Lower leg skin (tissue), 4 donors: ENCODE data around the gene SPC24. TPM values are rescaled to one million over a fixed set of nuclear protein-coding genes. Genes with fewer than 3 reads are reported as not detected.
"Not testable (repeated sequence)": the region's sequence is repeated elsewhere in the genome, so short reads cannot be mapped to it uniquely, and the experiment has no call there.

Source experiments
- DNase-seq, 2 donors: peaks; one replicate each; pipeline ENCODE4 v3.0.0-alpha.2; 2019; ENCODE audit warnings: low spot score in 2 of 2
- H3K4me3 ChIP-seq: fragments of 200-600 bp; sonication (generic); 2 replicates; pipeline ENCODE4 v1.5.1; 2017; ENCODE audit warnings: mild to moderate bottlenecking, low read depth; ENCODE audit not compliant: poor library complexity, severe bottlenecking
- POLR2A ChIP-seq, 2 donors: fragments of 450-650 bp; IDR thresholded peaks; one replicate each; pipeline ENCODE4 v1.6.1; 2016 to 2017; ENCODE audit warnings: antibody characterized with exemption in 2 of 2, mild to moderate bottlenecking in 1 of 2, moderate library complexity in 1 of 2
- WGBS, 2 donors: methylation state at CpG; one replicate each; pipeline ENCODE4 v1.1.5; 2018; 5-methylcytosine and 5-hydroxymethylcytosine counted together
- intact Hi-C: fragments of 100-400 bp; cut with DNase I; formaldehyde crosslinking; loops from one replicate; pipeline ENCODE4 v1.15.0; 2023; ENCODE audit warnings: low total_unique reads
- total RNA-seq, 4 donors: library from RNA; depleted of rRNA; stranded (reverse); fragments of >200 nt; gene quantifications; one replicate each; pipeline ENCODE4 v1.1.0, GENCODE V29; 2016
- TF ChIP-seq, protein P1 (sequence below), 3 donors: fragments of 450-650 bp; IDR thresholded peaks; one replicate each; pipeline ENCODE4 v1.5.1; 2016; ENCODE audit warnings: antibody characterized with exemption in 3 of 3, mild to moderate bottlenecking in 3 of 3, moderate library complexity in 2 of 3

SPC24 gene
- total RNA-seq, 4 donors from 2014 or later, result 0.17 to 8.5 (median 0.82) TPM

DNA sequence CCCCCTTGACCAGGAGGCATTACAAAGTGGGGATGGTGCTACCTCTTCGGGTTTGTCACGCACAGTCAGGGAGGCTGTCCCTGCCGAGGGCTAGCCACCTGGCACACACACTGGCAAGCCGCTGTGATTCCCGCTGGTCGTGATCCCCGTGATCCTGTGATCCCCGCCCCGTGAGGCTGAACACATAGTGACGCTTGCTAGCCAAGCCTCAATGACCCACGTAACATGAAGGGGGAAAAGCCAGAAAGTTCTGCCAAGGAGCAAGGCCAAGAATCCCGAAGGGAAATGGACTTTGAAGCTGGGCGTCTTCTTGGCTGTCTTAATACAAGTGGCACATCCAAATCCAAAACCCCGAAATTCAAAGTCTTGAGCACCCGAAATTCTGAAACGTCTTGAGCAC is 52.6 kb downstream of the SPC24 start:
- intact Hi-C loops, result no loop called here
- 88 to 95% methylated on average over 15 to 16 of the region's 16 CpGs for WGBS, 2 donors
- TF ChIP-seq POLR2A (IDR thresholded peaks at IDR 0.05), result no peak
- TF ChIP-seq, protein P1, sequence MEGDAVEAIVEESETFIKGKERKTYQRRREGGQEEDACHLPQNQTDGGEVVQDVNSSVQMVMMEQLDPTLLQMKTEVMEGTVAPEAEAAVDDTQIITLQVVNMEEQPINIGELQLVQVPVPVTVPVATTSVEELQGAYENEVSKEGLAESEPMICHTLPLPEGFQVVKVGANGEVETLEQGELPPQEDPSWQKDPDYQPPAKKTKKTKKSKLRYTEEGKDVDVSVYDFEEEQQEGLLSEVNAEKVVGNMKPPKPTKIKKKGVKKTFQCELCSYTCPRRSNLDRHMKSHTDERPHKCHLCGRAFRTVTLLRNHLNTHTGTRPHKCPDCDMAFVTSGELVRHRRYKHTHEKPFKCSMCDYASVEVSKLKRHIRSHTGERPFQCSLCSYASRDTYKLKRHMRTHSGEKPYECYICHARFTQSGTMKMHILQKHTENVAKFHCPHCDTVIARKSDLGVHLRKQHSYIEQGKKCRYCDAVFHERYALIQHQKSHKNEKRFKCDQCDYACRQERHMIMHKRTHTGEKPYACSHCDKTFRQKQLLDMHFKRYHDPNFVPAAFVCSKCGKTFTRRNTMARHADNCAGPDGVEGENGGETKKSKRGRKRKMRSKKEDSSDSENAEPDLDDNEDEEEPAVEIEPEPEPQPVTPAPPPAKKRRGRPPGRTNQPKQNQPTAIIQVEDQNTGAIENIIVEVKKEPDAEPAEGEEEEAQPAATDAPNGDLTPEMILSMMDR (IDR thresholded peaks at IDR 0.05), result no peak
- H3K4me3 ChIP-seq, result no peak overlapping the region
- no peak for DNase-seq

DNA sequence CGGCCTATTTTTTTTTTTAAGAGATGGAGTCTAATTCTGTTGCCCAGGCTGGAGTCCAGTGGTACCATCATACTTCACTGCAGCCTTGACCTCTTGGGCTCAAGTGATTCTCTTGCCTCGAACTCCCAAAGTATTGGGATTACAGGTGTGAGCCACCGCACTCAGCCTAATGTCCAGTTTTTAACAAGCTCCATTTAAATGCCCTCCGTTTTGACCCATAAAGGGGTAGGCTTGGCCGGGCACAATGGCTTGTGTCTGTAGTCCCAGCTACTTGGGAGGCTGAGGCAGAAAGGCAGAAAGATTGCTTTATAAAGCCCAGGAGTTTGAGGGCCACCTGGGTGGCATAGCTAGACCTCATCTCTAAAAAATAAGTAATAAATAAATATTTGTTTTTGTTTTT is 54.5 kb downstream of the SPC24 start:
- intact Hi-C loops, result no loop called here
- DNase-seq, result no peak
- WGBS, 2 donors, result 93 to 99% methylated on average over 5 of the region's 5 CpGs
- H3K4me3 ChIP-seq, result no peak overlapping the region
- no peak for TF ChIP-seq POLR2A (IDR thresholded peaks at IDR 0.05)
- TF ChIP-seq, protein P1 (IDR thresholded peaks at IDR 0.05), result no peak

DNA sequence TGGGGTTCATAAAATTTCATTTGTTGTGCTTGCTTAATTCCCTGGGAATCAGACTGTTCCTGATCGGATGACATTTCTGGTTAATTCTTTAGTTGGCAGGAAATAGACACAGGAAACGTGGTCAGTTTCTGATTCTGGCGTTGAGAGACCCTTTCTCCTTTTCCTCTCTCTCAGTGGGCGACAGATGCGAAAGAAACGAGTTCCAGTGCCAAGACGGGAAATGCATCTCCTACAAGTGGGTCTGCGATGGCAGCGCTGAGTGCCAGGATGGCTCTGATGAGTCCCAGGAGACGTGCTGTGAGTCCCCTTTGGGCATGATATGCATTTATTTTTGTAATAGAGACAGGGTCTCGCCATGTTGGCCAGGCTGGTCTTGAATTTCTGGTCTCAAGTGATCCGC is 55.5 kb downstream of the SPC24 start:
- 83 to 84% methylated on average over 12 of the region's 12 CpGs for WGBS, 2 donors
- no peak for DNase-seq

DNA sequence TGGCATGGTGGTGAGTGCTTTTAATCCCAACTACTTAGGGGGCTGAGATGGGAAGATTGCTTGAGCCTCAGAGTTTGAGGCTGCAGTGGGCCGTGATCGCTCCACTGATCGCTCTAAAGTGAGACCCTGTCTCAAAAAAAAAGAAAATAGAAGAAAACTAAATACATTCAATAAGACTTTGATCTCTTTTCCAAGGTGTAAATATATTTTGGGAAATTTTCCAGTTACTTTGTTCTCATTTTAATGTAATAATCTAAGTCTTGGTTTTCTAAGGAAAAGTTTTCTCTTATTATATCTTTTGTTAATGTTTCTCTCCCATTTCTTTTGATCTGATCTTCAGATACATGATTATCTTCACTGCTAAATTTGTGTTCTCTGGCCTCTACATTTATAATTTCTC is 56.7 kb downstream of the SPC24 start:
- no peak overlapping the region for H3K4me3 ChIP-seq
- DNase-seq, result no peak
- 80 to 100% methylated on average over 3 of the region's 3 CpGs for WGBS, 2 donors
- no peak for TF ChIP-seq POLR2A (IDR thresholded peaks at IDR 0.05)
- TF ChIP-seq, protein P1 (IDR thresholded peaks at IDR 0.05), result no peak
- intact Hi-C loops, result no loop called here

More for the DNA sequence above, 55.5 kb downstream of the SPC24 start:
- intact Hi-C loops, result no loop called here
- no peak for TF ChIP-seq POLR2A (IDR thresholded peaks at IDR 0.05)
- TF ChIP-seq, protein P1 (IDR thresholded peaks at IDR 0.05), result no peak
- no peak overlapping the region for H3K4me3 ChIP-seq

DNA sequence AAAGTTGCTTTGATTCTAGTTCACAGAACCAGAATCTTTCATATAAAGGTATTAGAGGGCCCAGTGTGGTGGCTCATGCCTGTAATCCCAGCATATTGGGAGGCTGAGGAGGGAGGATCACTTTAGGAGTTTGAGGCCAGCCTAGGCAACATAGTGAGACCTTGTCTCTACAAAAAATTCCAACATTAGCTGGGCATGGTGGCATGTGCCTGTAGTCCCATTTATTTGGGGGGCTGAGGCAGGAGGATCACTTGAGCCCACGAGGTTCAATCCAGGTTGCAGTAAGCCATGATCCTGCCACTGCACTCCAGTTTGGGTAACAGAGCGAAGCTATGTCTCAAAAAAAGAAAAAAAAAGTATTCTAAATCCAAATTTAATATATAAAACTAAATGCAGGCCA is 57.3 kb downstream of the SPC24 start:
- 96 to 100% methylated on average over 2 of the region's 2 CpGs for WGBS, 2 donors
- intact Hi-C loops, result no loop called here
- TF ChIP-seq, protein P1 (IDR thresholded peaks at IDR 0.05), result no peak
- no peak for TF ChIP-seq POLR2A (IDR thresholded peaks at IDR 0.05)
- no peak for DNase-seq
- H3K4me3 ChIP-seq, result no peak overlapping the region

DNA sequence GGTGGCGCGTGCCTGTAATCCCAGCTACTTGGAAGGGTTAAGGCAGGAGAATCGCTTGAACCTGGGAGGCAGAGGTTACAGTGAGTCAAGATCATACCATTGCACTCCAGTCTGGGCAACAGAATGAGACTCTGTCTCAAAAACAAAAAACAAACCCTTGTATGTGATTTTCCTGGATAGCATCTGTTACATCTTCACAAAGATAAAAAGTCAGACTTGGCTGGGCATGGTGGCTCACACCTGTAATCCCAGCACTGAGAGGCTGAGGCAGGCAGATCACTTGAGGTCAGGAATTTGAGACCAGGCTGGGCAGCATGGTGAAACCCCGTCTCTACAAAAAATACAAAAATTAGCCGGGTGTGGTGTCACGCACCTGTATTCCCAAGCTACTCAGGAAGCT is 58.2 kb downstream of the SPC24 start:
- WGBS, 2 donors, result 86% methylated on average over 6 of the region's 6 CpGs

More for the DNA sequence above, 58.2 kb downstream of the SPC24 start:
- H3K4me3 ChIP-seq, DNase-seq, intact Hi-C loops: not testable (repeated sequence)
